Ovary (tissue), 9 donors: ENCODE results near the gene RPP25. TPM values are rescaled to one million over a fixed set of nuclear protein-coding genes. Genes with fewer than 3 reads are reported as not detected.
A peak's percentile ranks its signal among the peaks of the same experiment; 100 is the strongest.

Source experiments
- DNase-seq, 5 donors: peaks; one replicate each; pipeline ENCODE4 v3.0.0-alpha.2; 2019 to 2020
- H3K27ac ChIP-seq, 2 donors: fragments of 200-600 bp; one replicate each; pipeline versions ENCODE4 v1.5.1 to v1.8.0; 2019 to 2022
- H3K27me3 ChIP-seq: fragments of 200-600 bp; one replicate; pipeline ENCODE4 v1.8.0; 2022
- H3K36me3 ChIP-seq: fragments of 200-600 bp; sonication (generic); one replicate; pipeline ENCODE4 v1.5.1; 2019
- H3K4me1 ChIP-seq: one replicate; pipeline ENCODE4 v1.8.1; 2013; ENCODE audit warnings: mild to moderate bottlenecking, moderate library complexity; ENCODE audit not compliant: insufficient read depth
- H3K4me3 ChIP-seq: fragments of 200-600 bp; sonication (generic); one replicate; pipeline ENCODE4 v1.5.1; 2017
- H3K9me3 ChIP-seq, 2 donors: fragments of 200-600 bp in 1 of 2; sonication (generic) in 1 of 2; one replicate each; pipeline versions ENCODE4 v1.5.1 to v1.8.1; 2013 to 2019; ENCODE audit warnings: mild to moderate bottlenecking in 1 of 2, moderate library complexity in 1 of 2
- CTCF ChIP-seq, 3 donors: fragments of 450-650 bp in 2 of 3; fragments of 200-600 bp in 1 of 3; IDR thresholded peaks; one replicate each; pipeline versions ENCODE4 v1.5.1 to v1.8.0; 2016 to 2022; ENCODE audit warnings: antibody characterized with exemption in 3 of 3, mild to moderate bottlenecking in 1 of 3
- EP300 ChIP-seq: sonication (generic); formaldehyde crosslinking; IDR thresholded peaks from one replicate; pipeline ENCODE4 v1.6.1; 2017; ENCODE audit warnings: antibody characterized with exemption
- POLR2A ChIP-seq: fragments of 450-650 bp; IDR thresholded peaks from one replicate; pipeline ENCODE4 v1.6.1; 2017; ENCODE audit warnings: antibody characterized with exemption, mild to moderate bottlenecking, moderate library complexity
- WGBS, 3 donors: extraction: QIAGEN DNeasy Blood & Tissue Kit in 1 of 3; methylation state at CpG; one replicate each; pipeline versions ENCODE4 v1.1.5 to v1.1.7; 2013 to 2017; 5-methylcytosine and 5-hydroxymethylcytosine counted together
- intact Hi-C, 4 donors: fragments of 100-400 bp; cut with DNase I; formaldehyde crosslinking; loops; one replicate each; pipeline versions ENCODE4 v1.11.0 to v1.15.1; 2022 to 2023
- polyA plus RNA-seq, 2 donors: library from polyadenylated mRNA; stranded (reverse); fragments of 200-250 nt in 1 of 2; fragments of 350-450 nt in 1 of 2; fragmentation: Illumina TruSeq in 1 of 2; extraction: RNeasy Lipid Tissue Mini Kit (QIAGEN cat#74804) in 1 of 2; gene quantifications; one replicate each; pipeline ENCODE4 v1.2.3, GENCODE V29; 2013 to 2014
- total RNA-seq, 7 donors: library from RNA; depleted of rRNA in 2 of 7; stranded (reverse); fragments of >200 nt in 2 of 7; fragmentation: NEBNext Ultra II Directional in 3 of 7; extraction: Animal tissue kit (Norgen Biotek cat#: 25700) in 3 of 7; gene quantifications; one replicate each; pipeline versions ENCODE4 v1.1.0 to v1.2.4, GENCODE V29; 2016 to 2023
- donor health status: DM: no; HTN: no; CAD: no; lungs with moderate emphysema.
- donor health status: DM: no; HTN: no; CAD: no.
- donor health status: Bipolar disorder and iron deficiency.
- donor health status: DM: yes; HTN: yes; CAD: no.
- donor health status: DM: no; HTN: no; CAD: no.
- donor health status: DM: yes; HTN: yes; CAD: no.

The RPP25 gene
- total and polyA plus RNA-seq, 9 donors = 13.6 to 41.2 (median 28.1) TPM

- H3K36me3 ChIP-seq = no peaks in the 10 kb centered on the region
- intact Hi-C loops = no loop called here
- DNase-seq = no peak
- no peak overlapping the region for H3K27ac ChIP-seq
- no peak overlapping the region for H3K4me3 ChIP-seq
- WGBS, 3 donors = 71 to 100% (median 92%) methylated on average over 1 of the region's 1 CpG
- peaks cover 1% of the 10 kb centered on the region for H3K4me1 ChIP-seq
- no peaks in the 10 kb centered on the region for H3K9me3 ChIP-seq
- no peaks in the 10 kb centered on the region for H3K27me3 ChIP-seq
- TF ChIP-seq POLR2A (no peak), CTCF (IDR thresholded peaks at IDR 0.05) (no peak)
Measured at GRCh38 chr15:74960286-74960685, 3.7 kb upstream of the RPP25 start.

GRCh38 chr15:74959586-74959939 lies 3.0 kb upstream of the RPP25 start:
- no peak for TF ChIP-seq EP300
- no peak for TF ChIP-seq CTCF (IDR thresholded peaks at IDR 0.05)
- no peak for TF ChIP-seq POLR2A
- no peaks in the 10 kb centered on the region for H3K27me3 ChIP-seq
- no peaks in the 10 kb centered on the region for H3K9me3 ChIP-seq
- no peak overlapping the region for H3K4me3 ChIP-seq
- H3K4me1 ChIP-seq = peaks cover 1% of the 10 kb centered on the region
- 8 to 15% (median 13%) methylated on average over 8 of the region's 8 CpGs for WGBS, 3 donors
- intact Hi-C loops = loop anchor here in 3 of 4 donors (5.0 to 10.0 kb wide), 4 partner anchors 63 to 248 kb away; partner anchors contain the start of genes C15orf39 (in 1 of the 3), CSK (in 1 of the 3) and PPCDC (in 1 of the 3)
- no peak for DNase-seq
- H3K27ac ChIP-seq = no peak overlapping the region
- H3K36me3 ChIP-seq = no peaks in the 10 kb centered on the region

- Histone ChIP-seq H3K4me3 (peak overlapping the region; percentile 56), H3K9me3 (no peaks in the 10 kb centered on the region), H3K36me3 (no peaks in the 10 kb centered on the region), H3K27me3 (no peaks in the 10 kb centered on the region), H3K27ac (no peak overlapping the region), H3K4me1 (peaks cover 1% of the 10 kb centered on the region)
- 5 to 8% (median 7%) methylated on average over 47 of the region's 47 CpGs for WGBS, 3 donors
- intact Hi-C loops = loop anchor here in 3 of 4 donors (5.0 to 10.0 kb wide), 4 partner anchors 63 to 248 kb away; partner anchors contain the start of genes C15orf39 (in 1 of the 3), CSK (in 1 of the 3) and PPCDC (in 1 of the 3)
- peak in 1 of 5 donors; percentile 35 for DNase-seq
- TF ChIP-seq CTCF (IDR thresholded peaks at IDR 0.05) (no peak), POLR2A (no peak), EP300 (no peak)
Measured at GRCh38 chr15:74958908-74959585, 2.5 kb upstream of the RPP25 start.

- Histone ChIP-seq H3K27me3 (no peaks in the 10 kb centered on the region), H3K36me3 (no peaks in the 10 kb centered on the region), H3K4me3 (peak overlapping the region; percentile 56), H3K4me1 (peaks cover 3% of the 10 kb centered on the region), H3K27ac (no peak overlapping the region), H3K9me3 (no peaks in the 10 kb centered on the region)
- TF ChIP-seq CTCF (IDR thresholded peaks at IDR 0.05) (peak in 2 of 3 donors; percentile 24 to 39), EP300 (no peak), POLR2A (no peak)
- peak in 3 of 5 donors; percentile 35 to 45 (median 43) for DNase-seq
- intact Hi-C loops = loop anchor here in 3 of 4 donors (5.0 to 10.0 kb wide), 4 partner anchors 64 to 249 kb away; partner anchors contain the start of genes C15orf39 (in 1 of the 3), CSK (in 1 of the 3) and PPCDC (in 1 of the 3)
- 7 to 19% (median 15%) methylated on average over 25 to 28 of the region's 28 CpGs for WGBS, 3 donors
Measured at GRCh38 chr15:74958320-74958907, 1.8 kb upstream of the RPP25 start.
